ENCODE data around the gene YWHAG. TPM values are rescaled to one million over a fixed set of nuclear protein-coding genes. Genes with fewer than 3 reads are reported as not detected.
"Not testable (repeated sequence)": the region's sequence is repeated elsewhere in the genome, so short reads cannot be mapped to it uniquely, and the experiment has no call there.

YWHAG gene
- total RNA-seq, 1 donor from 2014 or later = 190 TPM

- Mint-ChIP-seq H3K4me3 (no peak overlapping the region), H3K4me1 (peaks cover 27% of the 10 kb centered on the region), H3K27me3 (ENCODE audit: insufficient read depth, low read depth) (peaks cover 16% of the 10 kb centered on the region), H3K36me3 (no peaks in the 10 kb centered on the region), H3K9me3 (no peaks in the 10 kb centered on the region), H3K27ac (peak overlapping the region; percentile 91)
- no peaks in the 10 kb centered on the region for H3K9me3 ChIP-seq (ENCODE audit: low read depth)
- H3K9ac ChIP-seq = no peak overlapping the region
- no peak overlapping the region for H3K4me2 ChIP-seq
- peaks cover 6% of the 10 kb centered on the region for H3F3A ChIP-seq (ENCODE audit: low read depth)
- no peak overlapping the region for H3K4me3 ChIP-seq
- H2AFZ ChIP-seq (replicated peaks) = no peak overlapping the region
- no peaks in the 10 kb centered on the region for H3K36me3 ChIP-seq
- no peak overlapping the region for H3K27ac ChIP-seq
- TF ChIP-seq EZH2phosphoT487 (IDR thresholded peaks at IDR 0.05) = no peak
- no peak for TF ChIP-seq CTCF (IDR thresholded peaks at IDR 0.05)
- no peak for TF ChIP-seq EZH2 (IDR thresholded peaks at IDR 0.05)
- H3K27me3 ChIP-seq = no peaks in the 10 kb centered on the region
- H3K79me2 ChIP-seq (ENCODE audit: low read depth) = no peaks in the 10 kb centered on the region
- H3K4me1 ChIP-seq = peaks cover 12% of the 10 kb centered on the region
- no peaks in the 10 kb centered on the region for H4K20me1 ChIP-seq (ENCODE audit: low read depth)
- DNase-seq (ENCODE audit: low spot score) = no peak
Observed at GRCh38 chr7:76310102-76310957, 48.5 kb downstream of the YWHAG start.

GRCh38 chr7:76309341-76310101 is 49.3 kb downstream of the YWHAG start:
- not testable (repeated sequence) for DNase-seq (ENCODE audit: low spot score); H3F3A ChIP-seq (ENCODE audit: low read depth); H3K9me3 Mint-ChIP-seq; H3K36me3 ChIP-seq; H3K9me3 ChIP-seq (ENCODE audit: low read depth); H3K4me2 ChIP-seq; H3K27me3 ChIP-seq; H3K36me3 Mint-ChIP-seq; H3K9ac ChIP-seq; H3K27ac Mint-ChIP-seq; H4K20me1 ChIP-seq (ENCODE audit: low read depth); H2AFZ ChIP-seq (replicated peaks); H3K4me3 Mint-ChIP-seq; H3K27ac ChIP-seq; H3K79me2 ChIP-seq (ENCODE audit: low read depth); H3K4me3 ChIP-seq
- H3K4me1 ChIP-seq = peaks cover 12% of the 10 kb centered on the region
- H3K4me1 Mint-ChIP-seq = peaks cover 31% of the 10 kb centered on the region
- H3K27me3 Mint-ChIP-seq (ENCODE audit: insufficient read depth, low read depth) = peaks cover 13% of the 10 kb centered on the region

DNA sequence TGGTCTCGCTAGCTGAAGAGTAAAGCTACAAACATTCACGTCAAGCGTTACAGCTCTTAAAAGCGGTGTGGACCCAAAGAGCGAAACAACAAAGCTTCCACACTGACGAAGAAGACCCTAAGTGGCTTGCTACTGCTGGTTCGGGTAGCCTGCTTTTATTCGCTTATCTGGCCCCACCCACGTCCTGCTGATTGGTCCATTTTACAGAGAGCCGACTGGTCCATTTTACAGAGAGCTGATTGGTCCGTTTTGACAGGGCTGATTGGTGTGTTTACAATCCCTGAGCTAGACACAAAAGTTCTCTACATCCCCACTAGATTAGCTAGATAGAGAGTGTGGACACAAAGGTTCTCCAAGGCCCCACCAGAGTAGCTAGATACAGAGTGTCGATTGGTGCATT is 49.9 kb downstream of the YWHAG start:
- H3K4me3 ChIP-seq; H3K9me3 Mint-ChIP-seq; H3K4me2 ChIP-seq; H2AFZ ChIP-seq (replicated peaks); H4K20me1 ChIP-seq (ENCODE audit: low read depth); H3K36me3 ChIP-seq; H3K36me3 Mint-ChIP-seq; DNase-seq (ENCODE audit: low spot score); H3F3A ChIP-seq (ENCODE audit: low read depth); H3K9ac ChIP-seq; H3K27ac ChIP-seq; H3K9me3 ChIP-seq (ENCODE audit: low read depth); H3K79me2 ChIP-seq (ENCODE audit: low read depth); H3K27me3 ChIP-seq: not testable (repeated sequence)
- H3K27me3 Mint-ChIP-seq (ENCODE audit: insufficient read depth, low read depth) = peaks cover 13% of the 10 kb centered on the region
- peaks cover 16% of the 10 kb centered on the region for H3K4me1 ChIP-seq
- peaks cover 34% of the 10 kb centered on the region for H3K4me1 Mint-ChIP-seq
- H3K4me3 Mint-ChIP-seq = peak overlapping the region; percentile 24
- H3K27ac Mint-ChIP-seq = peak overlapping the region; percentile 21

DNA sequence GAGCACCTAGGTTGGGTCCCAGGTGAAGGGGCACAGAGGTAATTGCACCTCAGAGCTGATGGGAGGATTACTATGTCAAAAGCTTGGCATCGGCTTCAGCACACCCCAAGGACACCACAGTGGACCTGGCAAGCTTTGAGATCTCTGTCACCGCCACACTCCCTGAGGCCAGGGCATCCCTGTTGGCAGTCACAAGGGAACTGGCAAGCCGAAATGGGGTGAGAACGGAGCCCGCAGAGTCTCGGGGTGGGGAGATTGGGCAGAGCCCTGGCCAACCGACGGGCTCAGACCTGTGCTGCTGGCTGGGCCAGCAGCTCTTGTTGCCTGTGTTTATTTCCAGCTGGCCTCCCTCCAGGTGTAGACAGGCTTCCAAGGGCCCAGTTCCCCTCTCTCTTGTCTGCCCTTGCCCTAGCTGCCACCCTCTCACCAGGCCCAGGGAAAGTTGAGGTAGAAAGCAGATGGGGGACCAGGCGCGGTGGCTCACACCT is 53.9 kb downstream of the YWHAG start:
- Histone ChIP-seq H3K27ac (no peak overlapping the region), H3F3A (ENCODE audit: low read depth) (peaks cover 22% of the 10 kb centered on the region), H3K4me2 (no peak overlapping the region), H3K9ac (no peak overlapping the region), H3K27me3 (peaks cover 26% of the 10 kb centered on the region), H2AFZ (replicated peaks) (no peak overlapping the region), H3K4me1 (peaks cover 19% of the 10 kb centered on the region), H3K4me3 (no peak overlapping the region), H3K36me3 (no peaks in the 10 kb centered on the region), H3K79me2 (ENCODE audit: low read depth) (no peaks in the 10 kb centered on the region), H4K20me1 (ENCODE audit: low read depth) (no peaks in the 10 kb centered on the region), H3K9me3 (ENCODE audit: low read depth) (no peaks in the 10 kb centered on the region)
- H3K9me3 Mint-ChIP-seq = no peaks in the 10 kb centered on the region
- no peak for DNase-seq (ENCODE audit: low spot score)
- TF ChIP-seq CTCF (IDR thresholded peaks at IDR 0.05) = no peak
- no peak for TF ChIP-seq EZH2phosphoT487 (IDR thresholded peaks at IDR 0.05)
- TF ChIP-seq EZH2 (IDR thresholded peaks at IDR 0.05) = no peak
- H3K27me3 Mint-ChIP-seq (ENCODE audit: insufficient read depth, low read depth) = peaks cover 16% of the 10 kb centered on the region
- peak overlapping the region; percentile 87 for H3K4me3 Mint-ChIP-seq
- H3K27ac Mint-ChIP-seq = no peak overlapping the region
- no peaks in the 10 kb centered on the region for H3K36me3 Mint-ChIP-seq
- H3K4me1 Mint-ChIP-seq = peaks cover 44% of the 10 kb centered on the region

All from neural progenitor cell (in vitro differentiated cells).